ENCODE results near the gene KRTAP9-8.
"Not testable (repeated sequence)": the region's sequence is repeated elsewhere in the genome, so short reads cannot be mapped to it uniquely, and the experiment has no call there.

The KRTAP9-8 gene

DNA sequence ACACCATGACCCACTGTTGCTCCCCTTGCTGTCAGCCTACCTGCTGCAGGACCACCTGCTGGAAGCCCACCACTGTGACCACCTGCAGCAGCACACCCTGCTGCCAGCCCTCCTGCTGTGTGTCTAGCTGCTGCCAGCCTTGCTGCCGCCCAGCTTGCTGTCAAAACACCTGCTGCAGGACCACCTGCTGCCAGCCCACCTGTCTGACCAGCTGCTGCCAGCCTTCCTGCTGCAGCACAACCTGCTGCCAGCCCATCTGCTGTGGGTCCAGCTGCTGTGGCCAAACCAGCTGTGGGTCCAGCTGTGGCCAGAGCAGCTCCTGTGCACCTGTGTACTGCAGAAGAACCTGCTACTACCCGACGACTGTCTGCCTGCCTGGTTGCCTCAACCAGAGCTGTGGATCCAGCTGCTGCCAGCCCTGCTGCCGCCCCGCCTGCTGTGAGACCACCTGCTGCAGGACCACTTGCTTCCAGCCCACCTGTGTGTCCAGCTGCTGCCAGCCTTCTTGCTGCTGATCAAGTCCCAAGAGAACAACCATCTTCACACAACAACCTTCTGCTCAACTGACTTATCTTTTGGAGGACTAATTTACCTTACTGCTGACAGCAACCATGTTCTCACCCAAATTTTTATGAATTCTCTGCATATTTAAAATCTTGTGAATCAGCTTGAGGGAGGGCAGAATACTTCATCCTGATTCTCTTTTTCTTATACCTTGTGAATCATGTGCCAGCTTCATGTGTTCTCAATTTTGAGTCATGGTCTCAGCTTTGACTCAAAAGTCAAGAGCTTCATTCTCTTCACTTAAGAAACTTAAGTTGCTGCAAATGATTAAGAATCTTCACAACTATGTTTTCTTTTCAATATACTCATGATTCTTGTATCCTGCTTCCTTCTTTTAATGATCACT is 17.8 kb downstream of the KRTAP9-8 start, which contains the start of gene KRTAP9-9:
TSS of gene KRTAP9-9 (plus strand) at position 4 of the 910 bp plus-strand sequence.
- DNase-seq (ENCODE audit: low read depth) = not testable (repeated sequence)

DNA sequence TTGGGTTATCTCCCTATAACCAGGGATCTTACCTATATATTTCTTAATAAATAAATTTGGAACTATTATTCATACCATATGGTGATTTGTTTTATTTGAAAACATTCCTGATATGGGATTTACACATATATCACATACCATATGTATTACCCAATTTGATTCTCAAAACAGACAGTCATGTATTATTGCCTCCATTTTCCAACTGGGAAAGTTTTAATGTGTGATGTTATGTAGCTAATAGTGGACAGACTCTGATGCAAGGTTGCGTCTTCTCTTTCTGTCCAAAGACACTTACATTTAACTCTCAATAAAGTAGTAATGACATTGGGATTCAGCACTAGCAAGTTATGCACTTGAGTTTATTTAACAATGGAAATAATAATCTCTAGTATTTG is 18.5 kb downstream of the KRTAP9-8 start:
- DNase-seq (ENCODE audit: low read depth) = no peak

DNA sequence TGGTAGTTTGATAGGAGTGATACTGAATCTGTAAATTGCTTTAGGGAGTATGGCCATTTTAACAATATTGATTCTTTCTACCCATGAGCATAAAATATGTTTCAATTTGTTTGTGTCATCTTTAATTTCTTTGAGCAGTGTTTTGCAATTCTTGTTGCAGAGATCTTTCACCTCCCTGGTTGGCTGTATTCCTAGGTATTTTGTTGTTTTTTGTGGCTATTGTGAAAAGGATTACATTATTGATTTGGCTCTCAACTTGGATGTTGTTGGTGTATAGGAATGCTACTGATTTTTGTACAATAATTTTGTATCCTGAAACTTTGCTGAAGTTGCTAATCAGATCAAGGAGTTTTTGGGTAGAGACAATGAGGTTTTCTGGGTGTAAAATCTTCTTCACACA is 20.6 kb downstream of the KRTAP9-8 start:
- no peak for DNase-seq (ENCODE audit: low read depth)

DNA sequence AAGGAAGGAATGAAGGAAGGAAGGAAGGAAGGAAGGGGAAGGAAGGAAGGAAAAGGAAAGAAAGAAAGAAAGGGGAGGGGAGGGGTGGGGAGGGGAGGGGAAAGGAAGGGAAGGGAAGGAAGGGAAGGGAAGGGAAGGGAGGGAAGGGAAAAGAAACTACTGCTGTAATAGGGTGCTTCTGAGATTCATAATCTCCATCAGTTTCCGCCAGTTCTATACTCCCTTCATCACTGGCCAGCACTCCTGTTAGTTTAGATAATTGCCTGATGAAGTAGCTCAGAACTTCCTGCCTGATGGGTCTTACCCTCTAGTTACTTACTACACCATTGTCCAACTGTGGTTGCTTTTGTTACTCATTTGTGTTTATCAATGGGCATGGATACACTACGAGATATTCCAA is 25.4 kb downstream of the KRTAP9-8 start:
- no peak for DNase-seq (ENCODE audit: low read depth)

DNA sequence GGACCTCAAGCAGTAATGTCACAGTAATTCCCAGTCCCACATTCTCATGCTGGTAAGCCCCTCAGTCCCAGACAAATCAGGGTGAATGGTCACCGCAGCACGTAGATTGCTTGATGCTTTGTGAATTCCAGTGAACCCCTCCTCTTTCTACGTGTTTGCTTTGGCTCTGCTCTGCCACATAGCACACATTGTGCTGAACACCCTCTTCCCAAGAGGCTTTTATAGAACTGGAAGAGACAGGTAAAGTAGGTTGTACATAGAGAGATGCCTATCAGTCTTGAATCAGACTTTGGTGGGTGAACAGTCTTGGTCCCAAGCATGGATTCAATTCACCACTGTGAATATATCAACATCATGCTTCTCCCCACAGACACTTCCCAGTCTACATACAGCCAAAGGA is 26.8 kb downstream of the KRTAP9-8 start:
- no peak for DNase-seq (ENCODE audit: low read depth)

DNA sequence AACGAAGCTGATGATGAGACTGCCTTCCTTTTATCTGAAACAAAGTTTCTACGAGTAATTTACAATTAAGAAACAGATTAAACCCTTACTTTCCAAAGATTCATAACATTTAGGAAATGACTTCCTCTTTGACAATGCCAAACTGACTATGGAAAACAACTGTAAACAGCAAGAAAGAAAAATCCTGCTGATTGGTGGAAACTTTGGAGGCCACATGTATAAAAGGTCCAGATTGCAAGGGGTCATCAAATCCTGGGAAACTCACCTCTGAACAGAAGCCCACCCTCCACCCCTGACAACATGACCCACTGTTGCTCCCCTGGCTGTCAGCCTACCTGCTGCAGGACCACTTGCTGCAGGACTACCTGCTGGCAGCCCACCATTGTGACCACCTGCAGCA is 27.3 kb downstream of the KRTAP9-8 start, which contains the start of gene KRTAP9-6:
TSS of gene KRTAP9-6 (plus strand) at position 301 of the 400 bp plus-strand sequence. CDS start at position 301, 0 bp downstream.
- no peak for DNase-seq (ENCODE audit: low read depth)

DNA sequence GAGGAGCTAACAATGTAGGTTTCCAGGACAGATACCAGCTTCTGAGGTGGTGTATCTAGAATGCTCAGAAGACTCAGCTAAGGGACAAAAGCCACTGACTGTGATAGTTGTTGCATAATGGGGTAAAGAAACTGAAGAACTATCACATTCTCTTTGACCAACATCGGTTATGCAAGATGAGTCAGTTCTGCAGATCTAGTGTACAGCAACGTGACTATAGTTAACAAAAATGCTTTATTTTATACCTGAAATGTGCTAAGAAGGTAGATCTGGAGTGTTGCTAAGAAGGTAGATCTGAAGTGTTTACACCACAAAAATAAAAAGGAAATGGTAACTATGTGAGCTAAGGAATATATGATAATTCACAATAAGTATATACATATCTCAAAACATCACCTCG is 29.9 kb downstream of the KRTAP9-8 start:
- DNase-seq (ENCODE audit: low read depth) = no peak

DNA sequence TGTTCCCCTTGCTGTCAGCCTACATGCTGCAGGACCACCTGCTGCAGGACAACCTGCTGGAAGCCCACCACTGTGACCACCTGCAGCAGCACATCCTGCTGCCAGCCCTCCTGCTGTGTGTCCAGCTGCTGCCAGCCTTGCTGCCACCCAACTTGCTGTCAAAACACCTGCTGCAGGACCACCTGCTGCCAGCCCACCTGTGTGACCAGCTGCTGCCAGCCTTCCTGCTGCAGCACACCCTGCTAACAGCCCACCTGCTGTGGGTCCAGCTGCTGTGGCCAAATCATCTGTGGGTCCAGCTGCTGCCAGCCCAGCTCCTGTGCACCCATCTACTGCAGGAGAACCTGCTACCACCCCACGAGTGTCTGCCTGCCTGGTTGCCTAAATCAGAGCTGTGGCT is 33.5 kb downstream of the KRTAP9-8 start:
- DNase-seq (ENCODE audit: low read depth) = not testable (repeated sequence)

DNA sequence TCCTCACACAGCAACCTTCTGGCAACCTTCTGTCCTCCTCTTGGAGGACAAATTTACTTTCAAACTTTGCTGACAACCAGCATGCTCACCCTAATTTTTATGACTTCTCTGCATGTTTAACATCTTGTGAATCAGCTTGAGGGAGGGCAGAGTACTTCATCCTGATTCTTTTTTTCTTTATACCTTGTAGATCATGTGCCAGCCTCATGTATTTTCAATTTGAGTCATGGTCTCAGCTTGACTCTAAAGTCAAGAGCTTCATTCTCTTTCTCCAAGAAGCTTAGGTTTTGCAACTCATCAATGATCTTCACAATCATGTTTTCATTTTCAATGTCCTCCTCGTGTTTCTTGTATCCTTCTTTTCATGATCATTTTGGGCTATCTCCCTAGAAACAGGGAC is 34.1 kb downstream of the KRTAP9-8 start:
- DNase-seq (ENCODE audit: low read depth) = no peak

DNA sequence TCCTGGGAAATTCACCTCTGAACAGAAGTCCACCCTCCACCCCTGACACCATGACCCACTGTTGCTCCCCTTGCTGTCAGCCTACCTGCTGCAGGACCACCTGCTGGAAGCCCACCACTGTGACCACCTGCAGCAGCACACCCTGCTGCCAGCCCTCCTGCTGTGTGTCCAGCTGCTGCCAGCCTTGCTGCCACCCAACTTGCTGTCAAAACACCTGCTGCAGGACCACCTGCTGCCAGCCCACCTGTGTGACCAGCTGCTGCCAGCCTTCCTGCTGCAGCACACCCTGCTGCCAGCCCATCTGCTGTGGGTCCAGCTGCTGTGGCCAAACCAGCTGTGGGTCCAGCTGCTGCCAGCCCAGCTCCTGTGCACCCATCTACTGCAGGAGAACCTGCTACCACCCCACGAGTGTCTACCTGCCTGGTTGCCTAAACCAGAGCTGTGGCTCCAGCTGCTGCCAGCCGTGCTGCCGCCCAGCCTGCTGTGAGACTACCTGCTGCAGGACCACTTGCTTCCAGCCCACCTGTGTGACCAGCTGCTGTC is 37.9 kb downstream of the KRTAP9-8 start, which contains the start of gene KRTAP9-7:
TSS of gene KRTAP9-7 (plus strand) at position 51 of the 543 bp plus-strand sequence. CDS start at position 51, 0 bp downstream.
- not testable (repeated sequence) for DNase-seq (ENCODE audit: low read depth)

DNA sequence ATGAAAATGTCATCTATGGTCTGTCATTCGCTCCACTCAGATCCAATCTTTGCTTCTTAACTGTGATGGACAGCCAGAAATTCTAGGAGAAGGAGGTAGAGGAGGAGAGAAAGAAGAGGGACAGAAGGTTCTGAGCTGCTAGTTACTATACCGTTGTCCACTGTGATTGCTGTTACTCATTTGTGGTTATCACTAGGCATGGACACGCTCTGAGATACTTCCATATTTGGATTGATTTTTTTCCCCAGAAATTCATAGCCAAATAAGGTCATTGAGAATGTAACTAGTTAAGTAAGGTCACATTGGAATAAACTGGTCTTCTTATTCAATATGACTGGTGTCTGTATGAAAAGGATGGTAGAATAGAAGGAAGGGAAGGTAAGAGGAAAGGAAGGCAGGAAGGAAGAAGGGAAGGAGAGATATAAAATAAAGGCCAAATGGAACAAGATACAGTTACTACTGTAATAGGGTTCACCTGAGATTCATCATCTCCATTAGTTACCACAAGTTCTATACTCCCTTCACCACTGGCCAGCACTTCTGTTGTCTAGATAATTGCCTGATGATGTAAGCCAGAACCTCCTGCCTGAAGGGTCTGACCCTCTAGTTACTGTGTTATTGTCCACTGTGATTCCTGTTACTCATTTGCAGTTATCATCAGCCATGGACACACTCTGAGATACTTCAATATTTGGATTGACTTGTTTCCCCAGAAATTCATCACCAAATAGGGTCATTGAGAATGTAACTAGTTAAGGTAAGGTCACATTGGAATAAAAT is 40.6 kb downstream of the KRTAP9-8 start:
- DNase-seq (ENCODE audit: low read depth) = no peak

DNA sequence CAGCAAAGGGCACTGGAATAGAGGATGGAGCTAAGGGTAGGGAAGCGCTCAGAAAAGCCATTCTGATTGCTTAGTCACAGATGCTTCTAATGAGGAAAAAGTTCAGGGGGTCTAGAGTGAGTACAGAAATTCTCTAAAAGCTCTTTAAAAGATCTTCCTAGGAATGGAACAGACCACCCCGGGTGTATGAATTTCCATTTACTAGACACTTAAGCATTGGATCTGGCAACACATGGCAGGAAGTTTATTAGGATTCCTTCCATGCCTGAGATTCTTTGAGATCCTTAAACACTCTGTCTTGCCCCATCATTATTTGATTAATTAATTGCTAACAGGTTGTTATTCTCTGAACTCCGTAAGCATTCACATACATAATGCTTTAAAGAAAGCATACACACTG is 46.2 kb downstream of the KRTAP9-8 start:
- DNase-seq (ENCODE audit: low read depth) = no peak

DNA sequence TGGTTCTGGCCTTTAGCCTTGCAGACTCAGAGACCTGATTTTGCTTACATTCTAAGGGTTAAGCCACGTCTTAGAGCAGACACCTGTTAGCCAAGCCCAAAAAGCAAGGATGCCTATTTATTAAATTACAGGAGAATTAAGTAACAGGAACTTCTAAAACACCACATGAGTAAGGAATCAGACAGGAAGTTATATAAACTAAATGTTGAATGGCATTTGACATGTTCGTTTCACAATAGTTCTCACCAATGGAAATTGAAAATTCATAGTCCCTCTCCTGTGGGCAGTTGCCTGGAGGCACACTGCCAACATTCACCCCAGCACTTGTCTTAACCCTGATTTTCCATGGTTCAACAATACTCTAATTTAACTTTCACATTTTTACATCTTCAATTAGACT is 46.7 kb downstream of the KRTAP9-8 start:
- DNase-seq (ENCODE audit: low read depth) = no peak

DNA sequence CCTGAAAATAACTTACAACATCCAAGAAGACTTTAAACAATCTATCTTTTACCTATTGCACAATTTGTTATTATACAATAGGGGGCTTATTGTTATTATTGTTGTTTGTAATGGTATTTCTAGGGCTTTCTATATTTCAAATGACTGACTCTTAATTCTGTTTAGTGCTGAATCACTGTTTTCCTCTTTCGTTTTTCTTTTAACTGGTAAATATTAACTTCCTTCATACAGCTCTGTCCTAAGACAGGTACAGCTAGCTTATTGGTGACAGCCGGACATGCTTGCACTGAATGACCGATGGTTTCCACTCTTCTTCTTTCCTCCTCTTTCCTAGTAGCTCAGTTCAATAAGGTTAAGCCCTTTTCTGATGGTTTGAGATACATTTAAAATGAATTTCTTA is 49.3 kb downstream of the KRTAP9-8 start:
- DNase-seq (ENCODE audit: low read depth) = no peak

Measured in CMK (cell line).